ENCODE measurements around the gene TGFB1I1.

The TGFB1I1 gene

GRCh38 chr16:31461921-31462804 is 9.8 kb upstream of the TGFB1I1 start:
- H3K27me3 ChIP-seq (ENCODE audit: low read depth, low read length), result no peaks in the 10 kb centered on the region
- peaks cover 9 to 57% of the 10 kb centered on the region in 2 donors for H3K36me3 ChIP-seq (ENCODE audit: control insufficient read depth in 1 of 2, insufficient read depth in 2 of 2, low read length in 2 of 2)
- H3K4me3 ChIP-seq (ENCODE audit: low read depth in 1 of 2, low read length in 2 of 2), result no peak overlapping the region
- no peak overlapping the region for H3K27ac ChIP-seq (ENCODE audit: low read length)
- peaks cover 8 to 18% of the 10 kb centered on the region in 2 donors for H3K4me1 ChIP-seq (ENCODE audit: control insufficient read depth in 1 of 2, insufficient read depth in 2 of 2, low read length in 2 of 2)
- H3K9me3 ChIP-seq (ENCODE audit: control insufficient read depth in 1 of 2, low read length in 2 of 2), result no peaks in the 10 kb centered on the region

- H3K4me3 ChIP-seq (ENCODE audit: low read depth in 1 of 2, low read length in 2 of 2), result no peak overlapping the region
Measured at GRCh38 chr16:31464348-31464769, 7.6 kb upstream of the TGFB1I1 start.

GRCh38 chr16:31464781-31465260 is 7.1 kb upstream of the TGFB1I1 start:
- H3K4me1 ChIP-seq (ENCODE audit: control insufficient read depth in 1 of 2, insufficient read depth in 2 of 2, low read length in 2 of 2), result peaks cover 7% of the 10 kb centered on the region in 2 donors
- H3K27me3 ChIP-seq (ENCODE audit: low read depth, low read length), result no peaks in the 10 kb centered on the region
- H3K9me3 ChIP-seq (ENCODE audit: control insufficient read depth in 1 of 2, low read length in 2 of 2), result no peaks in the 10 kb centered on the region
- H3K36me3 ChIP-seq (ENCODE audit: control insufficient read depth in 1 of 2, insufficient read depth in 2 of 2, low read length in 2 of 2), result peaks cover 9 to 49% of the 10 kb centered on the region in 2 donors
- H3K4me3 ChIP-seq (ENCODE audit: low read depth in 1 of 2, low read length in 2 of 2), result no peak overlapping the region
- H3K27ac ChIP-seq (ENCODE audit: low read length), result no peak overlapping the region

More at GRCh38 chr16:31464348-31464769, 7.6 kb upstream of the TGFB1I1 start:
- H3K4me1 ChIP-seq (ENCODE audit: control insufficient read depth in 1 of 2, insufficient read depth in 2 of 2, low read length in 2 of 2), result peaks cover 7% of the 10 kb centered on the region in 2 donors
- H3K27me3 ChIP-seq (ENCODE audit: low read depth, low read length), result no peaks in the 10 kb centered on the region
- peaks cover 9 to 51% of the 10 kb centered on the region in 2 donors for H3K36me3 ChIP-seq (ENCODE audit: control insufficient read depth in 1 of 2, insufficient read depth in 2 of 2, low read length in 2 of 2)
- no peak overlapping the region for H3K27ac ChIP-seq (ENCODE audit: low read length)
- no peaks in the 10 kb centered on the region for H3K9me3 ChIP-seq (ENCODE audit: control insufficient read depth in 1 of 2, low read length in 2 of 2)

GRCh38 chr16:31465788-31466370 is 6.1 kb upstream of the TGFB1I1 start:
- no peaks in the 10 kb centered on the region for H3K27me3 ChIP-seq (ENCODE audit: low read depth, low read length)
- H3K27ac ChIP-seq (ENCODE audit: low read length), result no peak overlapping the region
- peaks cover 0 to 3% of the 10 kb centered on the region in 2 donors for H3K4me1 ChIP-seq (ENCODE audit: control insufficient read depth in 1 of 2, insufficient read depth in 2 of 2, low read length in 2 of 2)
- peaks cover 9 to 49% of the 10 kb centered on the region in 2 donors for H3K36me3 ChIP-seq (ENCODE audit: control insufficient read depth in 1 of 2, insufficient read depth in 2 of 2, low read length in 2 of 2)
- no peak overlapping the region for H3K4me3 ChIP-seq (ENCODE audit: low read depth in 1 of 2, low read length in 2 of 2)
- H3K9me3 ChIP-seq (ENCODE audit: control insufficient read depth in 1 of 2, low read length in 2 of 2), result no peaks in the 10 kb centered on the region

- H3K27me3 ChIP-seq (ENCODE audit: low read depth, low read length), result no peaks in the 10 kb centered on the region
- peaks cover 0 to 5% of the 10 kb centered on the region in 2 donors for H3K4me1 ChIP-seq (ENCODE audit: control insufficient read depth in 1 of 2, insufficient read depth in 2 of 2, low read length in 2 of 2)
- no peaks in the 10 kb centered on the region for H3K9me3 ChIP-seq (ENCODE audit: control insufficient read depth in 1 of 2, low read length in 2 of 2)
- no peak overlapping the region for H3K27ac ChIP-seq (ENCODE audit: low read length)
- no peak overlapping the region for H3K4me3 ChIP-seq (ENCODE audit: low read depth in 1 of 2, low read length in 2 of 2)
- H3K36me3 ChIP-seq (ENCODE audit: control insufficient read depth in 1 of 2, insufficient read depth in 2 of 2, low read length in 2 of 2), result peaks cover 9 to 49% of the 10 kb centered on the region in 2 donors
Measured at GRCh38 chr16:31466381-31466841, 5.5 kb upstream of the TGFB1I1 start.

GRCh38 chr16:31467151-31467773 is 4.7 kb upstream of the TGFB1I1 start:
- no peak overlapping the region for H3K4me3 ChIP-seq (ENCODE audit: low read depth in 1 of 2, low read length in 2 of 2)
- no peaks in the 10 kb centered on the region for H3K27me3 ChIP-seq (ENCODE audit: low read depth, low read length)
- peaks cover 0 to 5% of the 10 kb centered on the region in 2 donors for H3K4me1 ChIP-seq (ENCODE audit: control insufficient read depth in 1 of 2, insufficient read depth in 2 of 2, low read length in 2 of 2)
- H3K36me3 ChIP-seq (ENCODE audit: control insufficient read depth in 1 of 2, insufficient read depth in 2 of 2, low read length in 2 of 2), result peaks cover 9 to 43% of the 10 kb centered on the region in 2 donors
- no peaks in the 10 kb centered on the region for H3K9me3 ChIP-seq (ENCODE audit: control insufficient read depth in 1 of 2, low read length in 2 of 2)
- no peak overlapping the region for H3K27ac ChIP-seq (ENCODE audit: low read length)

- no peaks in the 10 kb centered on the region for H3K9me3 ChIP-seq (ENCODE audit: control insufficient read depth in 1 of 2, low read length in 2 of 2)
Measured at GRCh38 chr16:31467858-31468257, 4.1 kb upstream of the TGFB1I1 start.

GRCh38 chr16:31470615-31471014 is 1.3 kb upstream of the TGFB1I1 start:
- no peaks in the 10 kb centered on the region for H3K9me3 ChIP-seq (ENCODE audit: control insufficient read depth in 1 of 2, low read length in 2 of 2)
- H3K27me3 ChIP-seq (ENCODE audit: low read depth, low read length), result no peaks in the 10 kb centered on the region
- peak overlapping the region in 1 of 2 donors; percentile 88 for H3K4me3 ChIP-seq (ENCODE audit: low read depth in 1 of 2, low read length in 2 of 2)
- peaks cover 0 to 28% of the 10 kb centered on the region in 2 donors for H3K4me1 ChIP-seq (ENCODE audit: control insufficient read depth in 1 of 2, insufficient read depth in 2 of 2, low read length in 2 of 2)
- peak overlapping the region; percentile 76 for H3K27ac ChIP-seq (ENCODE audit: low read length)
- H3K36me3 ChIP-seq (ENCODE audit: control insufficient read depth in 1 of 2, insufficient read depth in 2 of 2, low read length in 2 of 2), result peaks cover 14 to 40% of the 10 kb centered on the region in 2 donors

More at GRCh38 chr16:31467858-31468257, 4.1 kb upstream of the TGFB1I1 start:
- Histone ChIP-seq H3K36me3 (ENCODE audit: control insufficient read depth in 1 of 2, insufficient read depth in 2 of 2, low read length in 2 of 2) (peaks cover 9 to 37% of the 10 kb centered on the region in 2 donors), H3K27ac (ENCODE audit: low read length) (no peak overlapping the region), H3K4me3 (ENCODE audit: low read depth in 1 of 2, low read length in 2 of 2) (no peak overlapping the region), H3K27me3 (ENCODE audit: low read depth, low read length) (no peaks in the 10 kb centered on the region), H3K4me1 (ENCODE audit: control insufficient read depth in 1 of 2, insufficient read depth in 2 of 2, low read length in 2 of 2) (peaks cover 0 to 5% of the 10 kb centered on the region in 2 donors)

GRCh38 chr16:31471241-31471874 is 594 bp upstream of the TGFB1I1 start:
- no peaks in the 10 kb centered on the region for H3K9me3 ChIP-seq (ENCODE audit: control insufficient read depth in 1 of 2, low read length in 2 of 2)
- peaks cover 0 to 35% of the 10 kb centered on the region in 2 donors for H3K4me1 ChIP-seq (ENCODE audit: control insufficient read depth in 1 of 2, insufficient read depth in 2 of 2, low read length in 2 of 2)
- peaks cover 14 to 39% of the 10 kb centered on the region in 2 donors for H3K36me3 ChIP-seq (ENCODE audit: control insufficient read depth in 1 of 2, insufficient read depth in 2 of 2, low read length in 2 of 2)
- peak overlapping the region; percentile 76 for H3K27ac ChIP-seq (ENCODE audit: low read length)
- H3K27me3 ChIP-seq (ENCODE audit: low read depth, low read length), result no peaks in the 10 kb centered on the region
- peak overlapping the region; percentile 67 to 88 for H3K4me3 ChIP-seq (ENCODE audit: low read depth in 1 of 2, low read length in 2 of 2)

GRCh38 chr16:31472709-31473203 is 804 bp downstream of the TGFB1I1 start:
- H3K27me3 ChIP-seq (ENCODE audit: low read depth, low read length), result no peaks in the 10 kb centered on the region
- H3K4me3 ChIP-seq (ENCODE audit: low read depth in 1 of 2, low read length in 2 of 2), result peak overlapping the region; percentile 74 to 88
- peaks cover 0 to 44% of the 10 kb centered on the region in 2 donors for H3K4me1 ChIP-seq (ENCODE audit: control insufficient read depth in 1 of 2, insufficient read depth in 2 of 2, low read length in 2 of 2)
- H3K9me3 ChIP-seq (ENCODE audit: control insufficient read depth in 1 of 2, low read length in 2 of 2), result no peaks in the 10 kb centered on the region
- H3K36me3 ChIP-seq (ENCODE audit: control insufficient read depth in 1 of 2, insufficient read depth in 2 of 2, low read length in 2 of 2), result peaks cover 12 to 43% of the 10 kb centered on the region in 2 donors
- peak overlapping the region; percentile 91 for H3K27ac ChIP-seq (ENCODE audit: low read length)
